ENCODE measurements around the gene IFRD2.
"Not testable (repeated sequence)": the region's sequence is repeated elsewhere in the genome, so short reads cannot be mapped to it uniquely, and the experiment has no call there.

The IFRD2 gene

GRCh38 chr3:50246517-50246954, 45.7 kb downstream of the IFRD2 start:
- no peak for DNase-seq

DNA sequence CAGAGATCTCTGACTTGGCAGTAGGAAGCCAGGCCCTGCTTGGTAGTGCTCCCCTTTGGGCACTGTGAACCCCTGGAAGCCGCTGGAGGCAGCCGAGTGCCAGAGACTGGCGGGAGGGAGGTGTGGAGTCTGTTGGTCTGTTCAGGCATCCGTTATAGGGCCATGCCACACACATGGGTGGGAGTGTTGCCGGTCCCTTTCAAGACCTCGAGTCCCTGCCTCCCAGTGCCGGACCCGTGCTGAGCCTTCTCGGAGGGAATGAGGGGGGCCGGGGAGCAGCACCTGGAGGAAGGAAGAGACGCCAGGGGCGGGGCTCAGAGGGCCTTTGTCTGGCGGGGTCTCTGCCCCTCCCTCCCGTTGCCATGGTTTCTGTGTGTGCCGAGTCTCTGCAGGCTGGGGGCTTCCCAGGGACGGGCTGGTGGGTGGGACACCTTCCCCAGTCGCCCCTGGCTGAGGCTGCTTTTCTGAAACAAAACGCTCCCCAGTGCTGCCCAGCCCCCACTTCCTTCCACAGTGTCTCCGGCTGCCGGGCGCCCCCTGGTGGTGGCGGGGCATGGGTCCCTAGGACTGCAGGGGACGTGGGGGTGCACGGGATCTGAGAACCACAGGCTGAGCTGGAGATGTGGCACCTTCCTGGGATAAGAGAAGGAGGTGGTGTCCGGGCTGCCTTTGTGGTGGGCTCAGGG, 46.3 kb downstream of the IFRD2 start:
- DNase-seq = peak; percentile 34

DNA sequence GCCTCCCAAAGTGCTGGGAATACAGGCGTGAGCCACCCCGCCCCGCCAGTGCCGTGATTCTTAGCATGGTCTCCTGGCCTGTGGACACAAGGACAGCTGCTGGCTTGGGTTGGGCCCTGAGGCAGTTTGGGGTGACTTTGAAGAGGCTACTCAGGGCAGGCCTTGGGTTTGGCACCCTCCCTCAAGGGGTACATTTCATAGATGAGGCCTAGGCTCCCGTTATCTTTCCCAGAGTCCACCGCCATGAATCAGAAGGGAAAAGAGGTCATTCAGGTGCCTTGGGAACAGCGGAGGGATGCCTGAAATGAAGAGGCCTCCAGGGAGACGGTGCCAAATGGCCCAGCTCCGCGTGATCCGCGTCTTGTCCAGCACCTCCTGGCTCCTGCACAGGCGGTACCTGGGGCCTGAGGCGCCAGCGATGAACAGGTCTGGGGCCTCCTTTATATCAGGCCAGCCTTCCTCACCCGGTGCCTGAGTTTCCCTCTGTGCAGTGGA, 46.9 kb downstream of the IFRD2 start:
- no peak for DNase-seq

DNA sequence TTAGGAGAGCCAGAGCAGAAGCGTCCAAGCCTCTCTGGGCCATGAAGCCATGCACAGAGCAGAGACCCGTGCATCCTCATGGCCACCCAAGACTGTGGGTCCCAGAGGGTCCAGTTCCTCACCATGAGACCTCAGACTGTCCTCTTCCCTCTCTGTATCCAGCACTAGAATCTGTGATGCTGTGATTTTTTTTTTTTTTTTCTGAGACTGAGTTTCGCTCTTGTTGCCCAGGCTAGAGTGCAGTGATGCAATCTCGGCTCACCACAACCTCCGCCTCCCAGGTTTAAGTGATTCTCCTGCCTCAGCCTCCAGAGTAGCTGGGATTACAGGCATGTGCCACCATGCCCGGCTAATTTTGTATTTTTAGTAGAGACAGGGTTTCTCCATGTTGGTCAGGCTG, 47.4 kb downstream of the IFRD2 start:
- not testable (repeated sequence) for DNase-seq

DNA sequence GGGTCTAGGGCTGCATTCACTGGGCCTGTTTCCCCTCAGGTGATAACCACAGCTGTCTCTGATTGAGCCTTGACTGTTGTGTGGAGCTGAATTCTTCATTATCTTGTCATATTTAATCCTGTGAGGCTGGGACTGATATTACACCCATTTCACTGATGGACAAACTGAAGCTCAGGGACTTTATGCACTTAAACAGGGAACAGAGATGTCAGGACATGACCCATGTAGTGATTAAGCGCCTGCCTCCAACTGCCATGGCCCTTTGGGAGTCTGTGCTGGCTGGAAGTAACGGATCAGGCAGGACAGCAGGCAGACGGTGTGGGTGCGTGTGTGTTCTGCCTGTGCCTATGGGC, 48.7 kb downstream of the IFRD2 start:
- no peak for DNase-seq

DNA sequence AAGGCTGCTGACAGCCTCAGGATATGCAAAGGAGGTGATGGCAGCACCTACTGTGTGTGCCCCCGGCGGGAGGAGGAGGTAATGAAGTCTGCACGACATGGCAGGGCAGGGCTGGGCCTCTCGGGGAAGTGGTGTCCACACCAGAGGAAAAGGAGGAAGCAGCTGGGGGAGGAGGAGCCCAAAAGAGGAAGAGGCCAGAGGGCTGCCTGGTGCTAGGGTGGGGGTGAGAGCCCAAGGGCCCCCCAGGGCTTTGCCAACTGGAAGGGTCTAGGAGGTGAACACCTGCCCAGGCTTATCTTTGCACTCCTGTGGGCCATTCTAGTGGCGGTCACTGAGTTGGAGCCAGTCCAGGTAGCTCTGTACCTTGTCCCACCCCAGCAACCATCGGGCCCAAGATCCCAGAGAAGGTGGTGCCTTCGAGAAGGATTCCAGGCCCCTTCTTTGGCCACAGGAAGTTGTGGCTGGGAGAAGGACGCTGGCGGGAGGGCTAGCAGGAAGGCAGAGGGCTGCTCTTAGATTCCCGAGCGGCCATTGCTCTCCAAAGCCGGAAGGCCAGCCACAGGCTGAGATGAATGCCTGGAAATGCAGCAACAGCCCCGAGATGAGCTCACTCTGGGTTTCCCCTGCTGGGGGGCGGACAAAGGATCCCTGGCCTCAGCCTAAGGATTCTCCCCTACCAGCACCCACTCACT, 49.2 kb downstream of the IFRD2 start:
- no peak for DNase-seq

GRCh38 chr3:50242381-50242770, 49.9 kb downstream of the IFRD2 start:
- no peak for DNase-seq

GRCh38 chr3:50241713-50242380, 50.4 kb downstream of the IFRD2 start:
- no peak for DNase-seq

DNA sequence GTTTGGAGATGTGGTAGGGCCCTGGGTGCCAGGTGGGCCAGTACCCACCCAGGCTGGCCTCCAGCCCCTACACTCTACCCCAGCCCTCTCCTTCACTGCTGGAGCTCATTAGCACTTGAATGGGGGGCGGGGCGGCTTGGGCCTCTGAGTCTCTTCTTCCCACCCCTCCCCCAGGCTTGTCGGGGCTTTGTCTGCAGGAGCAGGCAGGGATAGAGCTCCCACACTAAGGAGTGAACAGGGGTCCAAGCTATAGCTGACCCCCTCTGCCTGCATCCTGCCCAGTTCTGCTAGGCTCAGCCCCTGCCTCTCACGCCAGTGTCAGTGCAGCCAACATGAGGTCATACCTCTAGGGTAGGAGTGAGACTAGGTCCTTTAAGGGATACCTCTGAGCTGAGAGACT, 51.1 kb downstream of the IFRD2 start:
- peak; percentile 2 for DNase-seq

DNA sequence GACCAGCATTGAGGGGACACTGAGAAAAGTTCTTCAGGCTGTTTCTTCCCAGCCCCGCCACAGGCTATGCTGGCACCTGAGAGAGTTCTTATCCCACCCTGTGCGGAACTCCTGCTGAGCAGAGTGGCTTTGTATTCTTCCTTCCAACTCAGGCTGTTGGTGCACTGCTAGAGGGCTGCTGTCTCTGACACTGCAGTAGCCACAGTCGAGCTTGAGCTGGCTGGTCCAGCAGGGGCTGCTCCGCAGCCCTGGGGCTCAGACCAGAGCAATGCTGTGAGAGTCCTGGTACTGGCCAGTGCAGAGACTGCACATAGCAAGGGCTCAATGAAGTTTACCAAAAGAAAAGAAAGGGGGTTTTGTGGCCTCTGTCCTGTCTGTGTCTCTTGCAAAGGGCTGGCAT, 52.6 kb downstream of the IFRD2 start:
- no peak for DNase-seq

- no peak for DNase-seq
These were observed 53.6 kb downstream of the IFRD2 start for GRCh38 chr3:50238549-50239026.

DNA sequence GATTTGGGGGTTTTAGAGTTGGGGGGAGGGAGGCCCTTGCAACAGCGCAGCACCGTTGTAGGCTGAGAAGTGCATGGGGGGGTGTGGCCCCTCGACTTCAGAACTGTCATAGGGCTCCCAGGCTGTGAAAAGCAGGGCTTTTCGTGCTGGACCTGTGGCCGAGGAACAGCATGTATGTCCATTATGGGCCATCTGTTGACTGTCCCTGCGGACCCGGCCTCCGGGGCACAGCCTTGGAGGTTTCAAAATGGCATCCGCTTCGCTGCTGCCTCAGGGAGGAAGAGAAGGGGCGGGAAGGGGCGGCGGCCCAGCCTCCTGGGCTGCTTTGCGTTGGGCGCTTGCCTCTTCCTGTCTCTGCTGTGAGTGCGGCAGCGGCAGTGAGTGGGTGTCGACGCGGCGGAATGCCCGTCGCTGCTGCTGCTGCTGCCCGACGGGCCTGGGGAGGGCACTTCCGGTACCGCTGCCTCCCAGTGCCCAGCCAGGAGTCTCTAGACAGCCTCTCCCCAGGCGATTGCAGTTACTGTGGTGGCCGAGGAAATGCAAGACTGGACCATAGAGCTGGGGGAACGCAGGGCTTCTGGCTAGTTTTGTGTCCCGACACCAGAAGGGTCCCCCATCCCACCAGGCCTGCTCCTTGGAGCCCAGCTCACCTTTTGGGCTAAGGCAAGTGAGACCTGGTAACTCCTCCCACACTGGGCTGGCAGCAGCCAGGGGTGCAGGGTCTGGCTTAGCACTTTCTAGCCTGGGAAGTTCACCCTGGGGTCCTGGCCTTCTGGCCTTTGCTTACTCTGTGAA, 54.3 kb downstream of the IFRD2 start:
- DNase-seq = peak; percentile 3

Measured in NCI-H748 treated with DMSO at 0.1 percent for 48 hours (cell line).